ENCODE data around the gene ANKRD29. TPM values are rescaled to one million over a fixed set of nuclear protein-coding genes. Genes with fewer than 3 reads are reported as not detected.

ANKRD29 gene, protein sequence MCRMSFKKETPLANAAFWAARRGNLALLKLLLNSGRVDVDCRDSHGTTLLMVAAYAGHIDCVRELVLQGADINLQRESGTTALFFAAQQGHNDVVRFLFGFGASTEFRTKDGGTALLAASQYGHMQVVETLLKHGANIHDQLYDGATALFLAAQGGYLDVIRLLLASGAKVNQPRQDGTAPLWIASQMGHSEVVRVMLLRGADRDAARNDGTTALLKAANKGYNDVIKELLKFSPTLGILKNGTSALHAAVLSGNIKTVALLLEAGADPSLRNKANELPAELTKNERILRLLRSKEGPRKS
- total RNA-seq = 1.5 and 2.2 TPM in 2 replicates

DNA sequence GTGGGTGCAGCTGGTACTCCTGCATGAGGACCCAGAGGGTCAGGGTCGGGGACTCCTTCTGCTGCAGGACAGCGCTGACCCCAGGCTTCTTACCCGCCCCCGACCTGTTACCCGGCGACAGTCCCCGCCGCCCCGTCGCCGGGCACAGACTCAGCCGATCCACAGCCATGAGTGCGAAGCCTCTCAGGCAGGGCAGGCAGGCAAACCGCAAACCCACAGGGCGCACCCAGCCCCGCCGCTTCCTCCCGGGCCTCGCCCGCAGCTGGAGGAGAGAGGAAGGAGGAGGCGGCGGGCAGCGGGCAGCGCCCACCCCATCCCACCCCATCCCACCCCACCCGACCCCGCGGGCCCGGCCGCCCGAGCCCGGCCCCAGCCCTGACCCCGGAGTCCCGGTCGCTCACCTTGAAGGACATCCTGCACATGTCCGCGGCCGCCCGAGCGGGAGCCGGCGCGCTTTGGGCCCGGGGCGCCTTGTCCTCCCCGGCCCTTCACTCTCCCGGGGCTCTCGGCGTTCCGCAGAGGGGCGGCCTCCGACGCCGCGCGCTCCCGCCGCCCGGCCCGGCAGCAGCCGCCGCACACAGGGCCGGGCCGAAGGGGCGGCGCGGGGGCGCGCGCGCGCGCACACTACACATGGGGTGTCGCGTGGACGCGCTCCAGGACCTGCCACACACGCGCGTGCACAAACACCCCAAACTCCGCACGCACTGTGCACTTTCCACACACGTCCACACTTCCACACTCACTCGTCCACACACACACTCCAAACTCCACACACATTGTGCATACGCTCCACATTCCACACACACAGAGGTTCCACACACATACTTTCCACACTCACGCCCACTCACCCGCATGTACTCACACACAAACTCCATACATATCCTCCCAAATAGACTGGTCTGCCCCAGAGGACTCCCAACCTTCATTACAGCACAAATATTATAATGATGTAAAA, at the start of gene ANKRD29:
ANKRD29 (minus strand) TSS at position 603 of the 955 bp plus-strand sequence; CDS start at position 422, 181 bp downstream.

DNA sequence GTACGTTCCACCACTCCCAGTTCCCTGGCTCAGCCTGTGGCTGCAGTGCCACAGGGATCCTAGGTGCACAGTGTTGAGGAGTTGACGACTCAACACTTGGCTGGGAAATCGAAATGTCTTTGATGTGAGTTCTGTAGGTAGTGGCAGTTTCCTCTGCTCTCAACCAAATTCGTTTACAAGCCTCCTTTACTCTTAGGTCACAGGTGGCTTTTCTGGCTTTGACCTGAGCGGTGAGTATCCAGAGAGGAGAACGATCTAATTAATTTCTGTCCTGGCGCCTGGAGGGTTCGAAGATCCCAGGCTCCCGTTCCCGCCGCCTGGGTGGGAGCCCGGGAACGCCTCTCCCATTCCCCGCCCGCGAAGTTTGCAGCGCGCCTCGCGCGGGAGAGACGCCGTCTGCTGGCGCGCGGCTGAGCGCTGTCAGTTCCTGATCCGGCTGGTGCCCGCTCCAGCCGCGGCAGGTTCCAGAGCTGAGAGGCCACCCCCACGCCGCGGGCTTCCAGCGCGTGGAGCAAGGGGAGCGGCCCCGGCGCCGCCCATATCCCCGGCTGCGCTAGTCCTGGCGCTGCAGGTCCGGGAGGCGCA, 26.4 kb upstream of the ANKRD29 start, which contains the start of gene LAMA3:
LAMA3 (plus strand) TSS at position 423 of the 585 bp plus-strand sequence. CDS start 231 bp downstream, outside the sequence.

DNA sequence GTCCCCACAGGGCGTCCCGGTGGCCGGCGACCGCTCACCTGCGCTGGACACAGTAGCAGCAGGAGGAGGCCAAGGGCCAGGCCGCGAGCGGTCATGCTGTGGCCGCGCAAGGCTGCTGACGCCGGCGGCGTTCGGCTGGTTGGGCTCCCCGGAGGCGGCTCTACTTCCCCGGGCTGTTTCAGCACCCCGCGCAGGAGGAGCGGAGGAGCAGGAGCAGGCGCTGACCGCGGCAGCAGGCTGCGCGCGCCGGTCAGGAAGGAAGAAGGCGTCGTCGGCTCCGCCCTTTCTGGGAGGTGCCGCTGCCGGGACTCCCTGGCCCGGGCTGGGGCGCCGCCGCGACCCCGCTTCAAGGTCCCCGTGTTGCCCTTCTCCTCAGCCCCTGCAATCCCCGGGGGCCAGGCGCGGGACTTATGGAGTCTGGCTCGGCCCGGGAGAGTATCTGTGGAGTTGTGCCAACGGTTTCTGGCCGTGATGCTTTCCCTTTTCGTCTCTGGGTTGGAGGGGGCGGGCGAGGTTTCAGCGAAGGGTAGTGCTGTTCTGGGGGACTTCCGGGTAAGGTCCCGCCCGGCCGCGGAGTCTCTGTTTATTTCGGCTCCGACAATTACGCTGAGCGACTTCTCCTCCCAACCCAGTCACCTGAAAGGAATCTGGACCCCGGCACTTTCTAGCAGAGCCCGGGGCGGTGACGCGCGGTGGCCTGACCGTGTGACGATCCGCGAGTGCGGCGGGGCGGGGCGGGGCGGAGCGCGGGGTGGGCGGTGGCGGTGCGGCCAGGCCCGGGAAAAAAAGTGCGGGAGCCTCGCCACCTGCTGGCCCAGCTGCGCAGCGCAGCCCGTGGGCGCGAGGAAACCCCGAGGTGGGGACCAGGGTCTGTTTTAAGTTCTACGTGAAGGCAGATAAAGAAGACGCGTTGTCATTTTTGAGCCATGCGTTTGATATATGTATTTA, 76.2 kb downstream of the ANKRD29 start, which contains the start of gene NPC1:
NPC1 (minus strand) TSS at position 258 of the 948 bp plus-strand sequence; CDS start at position 95, 163 bp downstream.

Other genes with a start within 250 kb of the ANKRD29 start
- 45.0 and 49.8 TPM in 2 replicates for gene RIOK3, start 209.6 kb downstream of the ANKRD29 start, total RNA-seq
- gene RMC1, start 159.4 kb downstream of the ANKRD29 start, total RNA-seq = 21.3 and 22.1 TPM in 2 replicates
- gene NPC1, start 76.4 kb downstream of the ANKRD29 start, total RNA-seq = 61.4 and 62.8 TPM in 2 replicates
- gene LAMA3, start 26.5 kb upstream of the ANKRD29 start, total RNA-seq = 5.9 and 9.0 TPM in 2 replicates